ENCODE data around the gene LDAF1. TPM values are rescaled to one million over a fixed set of nuclear protein-coding genes. Genes with fewer than 3 reads are reported as not detected.

LDAF1 gene
- total and polyA plus RNA-seq, 4 donors = 1.2 to 2.4 (median 1.7) TPM

GRCh38 chr16:21134053-21134452, 24.4 kb upstream of the LDAF1 start:
- no peak for TF ChIP-seq JUND (IDR thresholded peaks at IDR 0.05)
- TF ChIP-seq TAF1 (conservative IDR thresholded peaks at IDR 0.05) = no peak
- TF ChIP-seq ZBTB33 (IDR thresholded peaks at IDR 0.05) = no peak
- no peak for TF ChIP-seq EGR1 (IDR thresholded peaks at IDR 0.05; ENCODE audit: low read depth in 2 of 2)
- TF ChIP-seq FOXA2 (IDR thresholded peaks at IDR 0.05) = no peak
- no peak for TF ChIP-seq RAD21 (IDR thresholded peaks at IDR 0.05)
- no peak for TF ChIP-seq RXRA (IDR thresholded peaks at IDR 0.05)
- TF ChIP-seq REST (IDR thresholded peaks at IDR 0.05) = no peak
- no peak for TF ChIP-seq FOXA1 (IDR thresholded peaks at IDR 0.05)
- no peak for TF ChIP-seq CTCF (IDR thresholded peaks at IDR 0.05; ENCODE audit: low read depth, low read length, missing input control)
- no peak for TF ChIP-seq MAX (IDR thresholded peaks at IDR 0.05)
- no peak for TF ChIP-seq HNF4G (IDR thresholded peaks at IDR 0.05)
- TF ChIP-seq ATF3 (IDR thresholded peaks at IDR 0.05) = no peak
- no peak for TF ChIP-seq YY1 (IDR thresholded peaks at IDR 0.05)
- no peak for DNase-seq (ENCODE audit: low spot score)
- 86% methylated on average over 8 of the region's 8 CpGs for whole genome bisulfite sequencing

GRCh38 chr16:21145738-21146137, 12.7 kb upstream of the LDAF1 start:
- Histone ChIP-seq H3K9ac (ENCODE audit: low read depth in 1 of 2, low read length in 2 of 2) (no peak overlapping the region), H3K9me3 (ENCODE audit: control insufficient read depth in 4 of 4, low read length in 3 of 4) (no peaks in the 10 kb centered on the region), H3K4me1 (ENCODE audit: control insufficient read depth in 4 of 4, insufficient read depth in 4 of 4, low read length in 3 of 4) (peaks cover 0 to 2% (median 0%) of the 10 kb centered on the region in 4 donors), H3K27ac (ENCODE audit: low read depth in 1 of 2, low read length in 2 of 2) (no peak overlapping the region), H3K36me3 (ENCODE audit: control insufficient read depth in 4 of 4, insufficient read depth in 3 of 4, low read depth in 1 of 4, low read length in 3 of 4) (no peaks in the 10 kb centered on the region), H3K4me3 (ENCODE audit: low read depth in 1 of 3, low read length in 3 of 3) (no peak overlapping the region), H3K27me3 (ENCODE audit: control insufficient read depth in 4 of 4, insufficient read depth in 4 of 4, low read length in 3 of 4) (peaks cover 0 to 2% (median 0%) of the 10 kb centered on the region in 4 donors)
- TF ChIP-seq TAF1 (conservative IDR thresholded peaks at IDR 0.05) (no peak), EGR1 (IDR thresholded peaks at IDR 0.05; ENCODE audit: low read depth in 2 of 2) (no peak), RAD21 (IDR thresholded peaks at IDR 0.05) (no peak), SP1 (IDR thresholded peaks at IDR 0.05) (no peak), YY1 (IDR thresholded peaks at IDR 0.05) (no peak), ATF3 (IDR thresholded peaks at IDR 0.05) (no peak), HNF4A (conservative IDR thresholded peaks at IDR 0.05) (no peak), NR2F2 (IDR thresholded peaks at IDR 0.05) (no peak), HNF4G (IDR thresholded peaks at IDR 0.05) (no peak), RXRA (IDR thresholded peaks at IDR 0.05) (no peak), GABPA (IDR thresholded peaks at IDR 0.05 in 1 of 2, conservative IDR thresholded peaks at IDR 0.05 in 1 of 2) (no peak), FOXA1 (IDR thresholded peaks at IDR 0.05) (no peak), FOXA2 (IDR thresholded peaks at IDR 0.05) (no peak), JUND (IDR thresholded peaks at IDR 0.05) (no peak)
- DNase-seq (ENCODE audit: low spot score) = no peak
- 48% methylated on average over 5 of the region's 5 CpGs for WGBS

More at GRCh38 chr16:21134053-21134452, 24.4 kb upstream of the LDAF1 start:
- no peaks in the 10 kb centered on the region for H3K36me3 ChIP-seq (ENCODE audit: control insufficient read depth in 4 of 4, insufficient read depth in 3 of 4, low read depth in 1 of 4, low read length in 3 of 4)
- no peak overlapping the region for H3K4me3 ChIP-seq (ENCODE audit: low read depth in 1 of 3, low read length in 3 of 3)
- no peak overlapping the region for H3K9ac ChIP-seq (ENCODE audit: low read depth in 1 of 2, low read length in 2 of 2)
- H3K27me3 ChIP-seq (ENCODE audit: control insufficient read depth in 4 of 4, insufficient read depth in 4 of 4, low read length in 3 of 4) = no peaks in the 10 kb centered on the region
- H3K4me1 ChIP-seq (ENCODE audit: control insufficient read depth in 4 of 4, insufficient read depth in 4 of 4, low read length in 3 of 4) = no peaks in the 10 kb centered on the region
- H3K9me3 ChIP-seq (ENCODE audit: control insufficient read depth in 4 of 4, low read length in 3 of 4) = no peaks in the 10 kb centered on the region
- no peak overlapping the region for H3K27ac ChIP-seq (ENCODE audit: low read depth in 1 of 2, low read length in 2 of 2)

Measured in liver (tissue), 9 donors.